ENCODE results near the gene PANK4. TPM values are rescaled to one million over a fixed set of nuclear protein-coding genes. Genes with fewer than 3 reads are reported as not detected.

PANK4 gene
- total RNA-seq, 1 experiment from 2014 or later, result 32.2 TPM

- Histone ChIP-seq H2BK120ac (ENCODE audit: low read depth, low read length, poor library complexity, severe bottlenecking) (no peak overlapping the region), H3K79me2 (ENCODE audit: insufficient read depth, low read length) (no peaks in the 10 kb centered on the region), H2BK20ac (ENCODE audit: low read depth, low read length, poor library complexity, severe bottlenecking) (no peak overlapping the region), H2AK5ac (ENCODE audit: insufficient read length, low read length) (no peak overlapping the region), H3T11ph (ENCODE audit: low read length) (no peak overlapping the region), H3K56ac (ENCODE audit: insufficient read length, low read depth, low read length) (no peak overlapping the region), H3K23ac (ENCODE audit: insufficient read length, low read depth, low read length) (no peak overlapping the region), H3K14ac (ENCODE audit: insufficient read depth, low read length) (no peak overlapping the region), H4K5ac (ENCODE audit: insufficient read length, low read depth, low read length) (no peak overlapping the region), H2BK5ac (ENCODE audit: insufficient read length, low read length) (no peak overlapping the region), H3K18ac (ENCODE audit: insufficient read length, low read depth, low read length) (no peak overlapping the region), H3K23me2 (ENCODE audit: insufficient read length, low read depth, low read length, poor library complexity, severe bottlenecking) (no peaks in the 10 kb centered on the region), H3K4me2 (ENCODE audit: insufficient read depth, insufficient read length, low read length) (no peak overlapping the region), H4K91ac (ENCODE audit: insufficient read length, low read depth, low read length) (no peak overlapping the region), H2BK12ac (ENCODE audit: insufficient read length, low read depth, low read length) (no peak overlapping the region), H3K79me1 (ENCODE audit: insufficient read depth, low read depth, low read length, poor library complexity, severe bottlenecking) (no peaks in the 10 kb centered on the region), H4K20me1 (ENCODE audit: control insufficient read depth, insufficient read depth, insufficient read length) (no peaks in the 10 kb centered on the region), H3K27ac (ENCODE audit: insufficient read length, low read depth, low read length) (no peak overlapping the region), H3K4ac (ENCODE audit: low read depth, low read length) (no peak overlapping the region), H4K8ac (replicated peaks; ENCODE audit: insufficient read length, low read depth, low read length) (no peak overlapping the region), H3K9ac (ENCODE audit: extremely low read depth, insufficient read length, low read length) (no peak overlapping the region), H3K9me3 (ENCODE audit: control insufficient read depth, low read depth, low read length) (no peaks in the 10 kb centered on the region), H2AFZ (ENCODE audit: low read length) (no peak overlapping the region), H2BK15ac (ENCODE audit: low read depth, low read length) (no peak overlapping the region), H3K4me1 (ENCODE audit: insufficient read depth, low read length) (no peaks in the 10 kb centered on the region), H3K27me3 (ENCODE audit: insufficient read depth, low read length) (no peaks in the 10 kb centered on the region)
- no peak overlapping the region for H3K27ac Mint-ChIP-seq
- peaks cover 9 to 10% of the 10 kb centered on the region in 2 experiments for H3K4me1 Mint-ChIP-seq
- H3K4me3 Mint-ChIP-seq, result no peak overlapping the region
- H3K27me3 Mint-ChIP-seq (ENCODE audit: low read depth), result peaks cover 2% of the 10 kb centered on the region; the same call in 1 of the 2 replicates
- H3K9me3 Mint-ChIP-seq, result no peaks in the 10 kb centered on the region; a peak in 1 of 5 replicates
- no CpG with 5 or more reads among the region's 30 CpGs for WGBS (ENCODE audit: extremely low coverage, insufficient read length, low lambda C conversion rate)
- H3K36me3 Mint-ChIP-seq (ENCODE audit: insufficient read depth in 1 of 3, low read depth in 3 of 3), result no peaks in the 10 kb centered on the region
- no peak for DNase-seq
- no peak for TF ChIP-seq CTCF (conservative IDR thresholded peaks at IDR 0.05)
Measured at GRCh38 chr1:2557482-2558400, 31.3 kb upstream of the PANK4 start.
